Central memory CD8-positive, alpha-beta T cell (primary cell): ENCODE data around the gene TGFBR3L.

Experiments used
- ATAC-seq: fragments of 150-1000 bp; cut with Tn5 transposase; replicated peaks from 2 replicates; pipeline ENCODE4 v1.10.0; 2022; ENCODE audit warnings: mild to moderate bottlenecking, moderate FRiP score, moderate number of reproducible peaks; ENCODE audit not compliant: poor library complexity, severe bottlenecking; ENCODE audit errors: extremely low read depth
- DNase-seq, 2 donors: peaks; one replicate each; pipeline ENCODE4 v3.0.0; 2021; ENCODE audit warnings: low spot score in 2 of 2
- H3K27ac Mint-ChIP-seq: one replicate; pipeline ENCODE4 v1.8.0; 2022; ENCODE audit warnings: low read depth, mild to moderate bottlenecking, moderate library complexity, mixed read lengths
- H3K27me3 Mint-ChIP-seq: one replicate; pipeline ENCODE4 v1.8.0; 2022; ENCODE audit warnings: mixed read lengths
- H3K36me3 Mint-ChIP-seq: one replicate; pipeline ENCODE4 v1.8.0; 2022; ENCODE audit warnings: mild to moderate bottlenecking, moderate library complexity, mixed read lengths; ENCODE audit not compliant: insufficient read depth
- H3K4me1 Mint-ChIP-seq: one replicate; pipeline ENCODE4 v1.8.0; 2022; ENCODE audit warnings: mixed read lengths
- H3K4me3 Mint-ChIP-seq: one replicate; pipeline ENCODE4 v1.8.0; 2022; ENCODE audit warnings: mild to moderate bottlenecking, moderate library complexity, mixed read lengths
- H3K9me3 Mint-ChIP-seq: one replicate; pipeline ENCODE4 v1.8.0; 2022; ENCODE audit warnings: mixed read lengths

The TGFBR3L gene

GRCh38 chr19:7933828-7934725 is 19.4 kb downstream of the TGFBR3L start:
- no peak for DNase-seq
- H3K4me1 Mint-ChIP-seq, result peaks cover 11% of the 10 kb centered on the region
- no peak overlapping the region for H3K4me3 Mint-ChIP-seq
- no peaks in the 10 kb centered on the region for H3K27me3 Mint-ChIP-seq
- peaks cover 50% of the 10 kb centered on the region for H3K36me3 Mint-ChIP-seq
- ATAC-seq, result no peak
- H3K27ac Mint-ChIP-seq, result no peak overlapping the region
- H3K9me3 Mint-ChIP-seq, result no peaks in the 10 kb centered on the region

- DNase-seq, result no peak
- peaks cover 6% of the 10 kb centered on the region for H3K4me1 Mint-ChIP-seq
- H3K27ac Mint-ChIP-seq, result no peak overlapping the region
- peaks cover 46% of the 10 kb centered on the region for H3K36me3 Mint-ChIP-seq
- no peaks in the 10 kb centered on the region for H3K27me3 Mint-ChIP-seq
- H3K9me3 Mint-ChIP-seq, result no peaks in the 10 kb centered on the region
- no peak overlapping the region for H3K4me3 Mint-ChIP-seq
- ATAC-seq, result no peak
Observed at GRCh38 chr19:7934766-7935165, 20.1 kb downstream of the TGFBR3L start.

- Mint-ChIP-seq H3K36me3 (peaks cover 45% of the 10 kb centered on the region), H3K4me1 (peaks cover 28% of the 10 kb centered on the region), H3K9me3 (no peaks in the 10 kb centered on the region), H3K27ac (no peak overlapping the region), H3K4me3 (no peak overlapping the region), H3K27me3 (no peaks in the 10 kb centered on the region)
- DNase-seq (no peak), ATAC-seq (no peak)
Observed at GRCh38 chr19:7940841-7941240, 26.2 kb downstream of the TGFBR3L start.

- Mint-ChIP-seq H3K4me1 (peaks cover 28% of the 10 kb centered on the region), H3K27me3 (no peaks in the 10 kb centered on the region), H3K4me3 (peak overlapping the region; percentile 20), H3K9me3 (no peaks in the 10 kb centered on the region), H3K27ac (no peak overlapping the region), H3K36me3 (peaks cover 34% of the 10 kb centered on the region)
- DNase-seq (no peak), ATAC-seq (no peak)
Observed at GRCh38 chr19:7941895-7942596, 27.4 kb downstream of the TGFBR3L start.

- Mint-ChIP-seq H3K9me3 (no peaks in the 10 kb centered on the region), H3K27me3 (no peaks in the 10 kb centered on the region), H3K4me3 (peak overlapping the region; percentile 95), H3K4me1 (peaks cover 28% of the 10 kb centered on the region), H3K36me3 (peaks cover 29% of the 10 kb centered on the region), H3K27ac (peak overlapping the region; percentile 96)
- ATAC-seq (peak; percentile 1), DNase-seq (no peak)
Observed at GRCh38 chr19:7942981-7943443, 28.4 kb downstream of the TGFBR3L start.

- DNase-seq, result peak; percentile 96 to 99
- peaks cover 26% of the 10 kb centered on the region for H3K4me1 Mint-ChIP-seq
- peak within 1 kb of the TSS; percentile 96 for H3K27ac Mint-ChIP-seq
- peak; percentile 98 for ATAC-seq
- no peaks in the 10 kb centered on the region for H3K9me3 Mint-ChIP-seq
- H3K27me3 Mint-ChIP-seq, result no peaks in the 10 kb centered on the region
- H3K36me3 Mint-ChIP-seq, result peaks cover 25% of the 10 kb centered on the region
- peak within 1 kb of the TSS; percentile 95 for H3K4me3 Mint-ChIP-seq
Observed at GRCh38 chr19:7943444-7944176, 29.0 kb downstream of the TGFBR3L start, which contains the start of gene TIMM44. Gene TIMM44, minus strand, starts transcription at chr19:7943666. Its CDS starts 15 bp downstream, at chr19:7943651.

- peak; percentile 73 to 78 for DNase-seq
Observed at GRCh38 chr19:7944177-7944761, 29.6 kb downstream of the TGFBR3L start.

GRCh38 chr19:7947939-7948338 is 33.3 kb downstream of the TGFBR3L start:
- ATAC-seq (no peak), DNase-seq (no peak)
- Mint-ChIP-seq H3K4me1 (peaks cover 13% of the 10 kb centered on the region), H3K27ac (no peak overlapping the region), H3K36me3 (peaks cover 11% of the 10 kb centered on the region), H3K4me3 (no peak overlapping the region), H3K9me3 (no peaks in the 10 kb centered on the region), H3K27me3 (no peaks in the 10 kb centered on the region)

More at GRCh38 chr19:7944177-7944761, 29.6 kb downstream of the TGFBR3L start:
- peaks cover 22% of the 10 kb centered on the region for H3K4me1 Mint-ChIP-seq
- peak overlapping the region; percentile 96 for H3K27ac Mint-ChIP-seq
- no peaks in the 10 kb centered on the region for H3K27me3 Mint-ChIP-seq
- peak; percentile 57 for ATAC-seq
- peak overlapping the region; percentile 95 for H3K4me3 Mint-ChIP-seq
- peaks cover 21% of the 10 kb centered on the region for H3K36me3 Mint-ChIP-seq
- H3K9me3 Mint-ChIP-seq, result no peaks in the 10 kb centered on the region

GRCh38 chr19:7953060-7953459 is 38.4 kb downstream of the TGFBR3L start:
- no peak for ATAC-seq
- H3K36me3 Mint-ChIP-seq, result peaks cover 4% of the 10 kb centered on the region
- no peak overlapping the region for H3K4me3 Mint-ChIP-seq
- H3K9me3 Mint-ChIP-seq, result no peaks in the 10 kb centered on the region
- no peak overlapping the region for H3K27ac Mint-ChIP-seq
- H3K4me1 Mint-ChIP-seq, result no peaks in the 10 kb centered on the region
- DNase-seq, result no peak
- no peaks in the 10 kb centered on the region for H3K27me3 Mint-ChIP-seq

- no peak for DNase-seq
- Mint-ChIP-seq H3K27ac (no peak overlapping the region), H3K9me3 (no peaks in the 10 kb centered on the region), H3K36me3 (peaks cover 6% of the 10 kb centered on the region), H3K27me3 (no peaks in the 10 kb centered on the region), H3K4me1 (no peaks in the 10 kb centered on the region), H3K4me3 (no peak overlapping the region)
- no peak for ATAC-seq
Observed at GRCh38 chr19:7953576-7953975, 38.9 kb downstream of the TGFBR3L start.

GRCh38 chr19:7955696-7956095 is 41.1 kb downstream of the TGFBR3L start:
- no peak overlapping the region for H3K27ac Mint-ChIP-seq
- H3K4me3 Mint-ChIP-seq, result no peak overlapping the region
- no peaks in the 10 kb centered on the region for H3K9me3 Mint-ChIP-seq
- H3K36me3 Mint-ChIP-seq, result peaks cover 11% of the 10 kb centered on the region
- DNase-seq (no peak), ATAC-seq (no peak)
- H3K27me3 Mint-ChIP-seq, result no peaks in the 10 kb centered on the region
- H3K4me1 Mint-ChIP-seq, result no peaks in the 10 kb centered on the region

GRCh38 chr19:7959211-7959610 is 44.6 kb downstream of the TGFBR3L start:
- Mint-ChIP-seq H3K9me3 (no peaks in the 10 kb centered on the region), H3K27ac (no peak overlapping the region), H3K4me1 (no peaks in the 10 kb centered on the region), H3K4me3 (no peak overlapping the region), H3K27me3 (no peaks in the 10 kb centered on the region), H3K36me3 (peaks cover 17% of the 10 kb centered on the region)
- ATAC-seq (no peak), DNase-seq (no peak)
